SU-DHL-6 (cell line): ENCODE measurements around the gene RASSF9.

Experiments
- EZH2phosphoT487 ChIP-seq: fragments of 200-600 bp; sonication (generic), shearing (Covaris generic); conservative IDR thresholded peaks from 2 replicates; pipeline ENCODE4 v1.6.1; 2018; ENCODE audit warnings: mild to moderate bottlenecking, antibody characterized with exemption, low read length, moderate library complexity, mixed read lengths
- TF ChIP-seq, protein P1 (sequence below): fragments of 200-600 bp; sonication (generic); IDR thresholded peaks from one replicate; pipeline ENCODE4 v1.5.1; 2017; ENCODE audit warnings: antibody characterized with exemption, mild to moderate bottlenecking, low read length, moderate library complexity; ENCODE audit not compliant: insufficient read depth, poor library complexity, severe bottlenecking

DNA sequence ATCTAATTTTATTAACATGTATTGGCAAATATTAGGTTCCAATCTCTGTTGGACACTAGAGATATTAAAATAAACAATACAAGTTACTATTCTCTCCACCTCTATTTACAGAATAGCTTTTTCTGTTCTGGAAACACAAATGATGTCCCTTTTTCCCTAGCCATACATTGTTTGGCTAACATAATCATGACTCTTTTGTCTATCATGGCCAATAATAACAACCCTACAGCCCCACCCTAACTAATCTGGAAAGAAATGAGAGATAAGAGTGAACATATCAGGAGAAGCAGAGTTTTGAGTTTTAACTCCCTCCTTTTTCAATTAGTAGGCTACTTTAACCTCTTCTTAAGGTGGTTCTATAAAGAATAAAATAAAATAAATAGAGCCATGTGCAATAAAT lies 40.2 kb downstream of the RASSF9 start:
- TF ChIP-seq, protein P1, sequence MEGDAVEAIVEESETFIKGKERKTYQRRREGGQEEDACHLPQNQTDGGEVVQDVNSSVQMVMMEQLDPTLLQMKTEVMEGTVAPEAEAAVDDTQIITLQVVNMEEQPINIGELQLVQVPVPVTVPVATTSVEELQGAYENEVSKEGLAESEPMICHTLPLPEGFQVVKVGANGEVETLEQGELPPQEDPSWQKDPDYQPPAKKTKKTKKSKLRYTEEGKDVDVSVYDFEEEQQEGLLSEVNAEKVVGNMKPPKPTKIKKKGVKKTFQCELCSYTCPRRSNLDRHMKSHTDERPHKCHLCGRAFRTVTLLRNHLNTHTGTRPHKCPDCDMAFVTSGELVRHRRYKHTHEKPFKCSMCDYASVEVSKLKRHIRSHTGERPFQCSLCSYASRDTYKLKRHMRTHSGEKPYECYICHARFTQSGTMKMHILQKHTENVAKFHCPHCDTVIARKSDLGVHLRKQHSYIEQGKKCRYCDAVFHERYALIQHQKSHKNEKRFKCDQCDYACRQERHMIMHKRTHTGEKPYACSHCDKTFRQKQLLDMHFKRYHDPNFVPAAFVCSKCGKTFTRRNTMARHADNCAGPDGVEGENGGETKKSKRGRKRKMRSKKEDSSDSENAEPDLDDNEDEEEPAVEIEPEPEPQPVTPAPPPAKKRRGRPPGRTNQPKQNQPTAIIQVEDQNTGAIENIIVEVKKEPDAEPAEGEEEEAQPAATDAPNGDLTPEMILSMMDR = no peak
- no peak for TF ChIP-seq EZH2phosphoT487
